Chondrocyte (in vitro differentiated cells): ENCODE measurements around the gene FAM20A. TPM values are rescaled to one million over a fixed set of nuclear protein-coding genes. Genes with fewer than 3 reads are reported as not detected.
A peak's percentile ranks its signal among the peaks of the same experiment; 100 is the strongest.
"Not testable (repeated sequence)": the region's sequence is repeated elsewhere in the genome, so short reads cannot be mapped to it uniquely, and the experiment has no call there.

Experiments used
- DNase-seq: peaks from one replicate; pipeline ENCODE4 v3.0.0; 2021; ENCODE audit warnings: mixed read lengths, low spot score
- H3K27ac Mint-ChIP-seq: one replicate; pipeline ENCODE4 v1.8.0; 2021; ENCODE audit warnings: mild to moderate bottlenecking, moderate library complexity, mixed read lengths; ENCODE audit not compliant: unreplicated experiment
- H3K27me3 Mint-ChIP-seq: 2 replicates; pipeline ENCODE4 v1.8.0; 2021; ENCODE audit warnings: low read depth, mixed read lengths
- H3K36me3 Mint-ChIP-seq: 2 replicates; pipeline ENCODE4 v1.8.0; 2021; ENCODE audit warnings: low read depth, mixed read lengths
- H3K4me1 Mint-ChIP-seq: 2 replicates; pipeline ENCODE4 v1.8.0; 2021; ENCODE audit warnings: low read depth, mild to moderate bottlenecking, mixed read lengths
- H3K4me3 Mint-ChIP-seq: one replicate; pipeline ENCODE4 v1.8.0; 2021; ENCODE audit warnings: mild to moderate bottlenecking, moderate library complexity, mixed read lengths; ENCODE audit not compliant: unreplicated experiment
- H3K9me3 Mint-ChIP-seq: 2 replicates; pipeline ENCODE4 v1.8.0; 2021; ENCODE audit warnings: low read depth, mixed read lengths
- CTCF ChIP-seq: fragments of 200-600 bp; sonication (generic); IDR thresholded peaks from 2 replicates; pipeline ENCODE4 v1.5.0; 2021; ENCODE audit warnings: antibody characterized with exemption, mild to moderate bottlenecking, moderate library complexity
- total RNA-seq: library from RNA; stranded (reverse); gene quantifications from 3 replicates; pipeline ENCODE4 v1.2.1, GENCODE V29; 2021

Gene FAM20A
- total RNA-seq, 1 donor from 2014 or later, result not detected

DNA sequence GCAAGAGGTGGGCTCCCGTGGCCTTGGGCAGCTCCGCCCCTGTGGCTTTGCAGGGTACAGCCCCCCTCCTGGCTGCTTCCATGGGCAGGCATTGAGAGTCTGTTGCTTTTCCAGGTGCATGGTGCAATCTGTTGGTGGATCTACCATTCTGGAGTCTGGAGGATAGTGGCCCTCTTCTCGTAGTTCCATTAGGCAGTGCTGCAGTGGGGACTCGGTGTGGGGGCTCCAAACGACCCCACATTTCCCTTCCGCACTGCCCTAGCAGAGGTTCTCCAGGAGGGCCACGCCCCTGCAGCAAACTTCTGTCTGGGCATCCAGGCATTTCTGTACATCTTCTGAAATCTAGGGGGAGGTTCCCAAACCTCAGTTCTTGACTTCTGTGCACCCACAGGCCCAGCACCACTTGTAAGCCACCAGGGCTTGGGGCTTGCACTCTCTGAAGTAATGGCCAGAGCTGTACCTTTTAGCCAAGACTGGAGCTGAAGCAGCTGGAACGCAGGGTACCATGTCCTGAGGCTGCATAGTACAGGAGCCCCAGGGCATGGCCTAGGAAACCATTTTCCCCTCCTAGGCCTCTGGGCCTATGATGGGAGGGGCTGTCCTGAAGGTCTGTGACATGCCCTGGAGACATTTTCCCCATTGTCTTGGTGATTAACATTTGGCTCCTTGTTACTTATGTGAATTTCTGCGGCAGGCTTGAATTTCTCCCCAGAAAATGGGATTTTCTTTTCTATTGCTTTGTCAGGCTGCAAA, 82.9 kb downstream of the FAM20A start:
- no peak for TF ChIP-seq CTCF
- Mint-ChIP-seq H3K27ac (no peak overlapping the region), H3K9me3 (no peaks in the 10 kb centered on the region), H3K4me1 (peaks cover 57% of the 10 kb centered on the region), H3K27me3 (no peaks in the 10 kb centered on the region), H3K36me3 (peaks cover 27% of the 10 kb centered on the region), H3K4me3 (no peak overlapping the region)
- no peak for DNase-seq

DNA sequence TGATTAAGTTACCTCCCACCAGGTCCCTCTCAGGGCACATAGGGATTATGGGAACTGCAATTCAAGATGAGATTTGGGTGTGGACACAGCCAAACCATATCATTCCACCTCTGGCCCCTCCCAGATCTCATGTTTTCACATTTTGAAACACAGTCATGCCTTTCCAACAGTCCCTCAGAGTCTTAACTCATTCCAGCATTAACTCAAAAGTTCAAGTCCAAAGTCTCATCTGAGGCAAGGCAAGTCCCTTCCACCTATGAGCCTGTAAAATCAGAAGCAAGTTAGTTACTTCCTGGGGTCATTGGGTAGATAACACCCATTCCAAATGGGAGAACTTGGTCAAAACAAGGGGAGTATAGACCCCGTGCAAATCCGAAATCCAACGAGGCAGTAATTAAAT, 83.6 kb downstream of the FAM20A start:
- not testable (repeated sequence) for H3K4me3 Mint-ChIP-seq, H3K27me3 Mint-ChIP-seq, H3K27ac Mint-ChIP-seq, DNase-seq, H3K9me3 Mint-ChIP-seq
- Mint-ChIP-seq H3K4me1 (peaks cover 57% of the 10 kb centered on the region), H3K36me3 (peaks cover 28% of the 10 kb centered on the region)

DNA sequence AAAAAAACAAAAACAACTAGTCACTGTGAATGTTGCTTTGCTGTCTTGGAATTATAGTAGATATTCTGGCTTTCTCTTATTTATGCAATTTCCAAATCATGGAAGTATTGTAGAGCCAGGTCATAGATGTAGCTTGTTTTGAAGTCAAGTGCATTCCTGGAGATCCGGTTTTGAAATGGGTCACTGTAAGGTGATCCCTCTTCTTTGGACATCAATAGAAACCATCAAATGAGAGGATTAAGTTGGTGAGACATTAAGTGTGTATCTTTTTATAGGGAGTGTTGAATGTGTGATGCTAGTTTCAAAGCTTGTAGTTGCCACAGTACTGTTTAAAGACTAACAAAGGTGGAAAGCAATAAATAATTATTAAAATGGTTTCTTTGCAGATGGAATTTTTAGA, 84.4 kb downstream of the FAM20A start:
- TF ChIP-seq CTCF, result no peak
- no peak overlapping the region for H3K27ac Mint-ChIP-seq
- no peaks in the 10 kb centered on the region for H3K27me3 Mint-ChIP-seq
- H3K4me3 Mint-ChIP-seq, result no peak overlapping the region
- DNase-seq, result no peak
- H3K36me3 Mint-ChIP-seq, result peaks cover 22% of the 10 kb centered on the region
- peaks cover 54% of the 10 kb centered on the region for H3K4me1 Mint-ChIP-seq
- H3K9me3 Mint-ChIP-seq, result no peaks in the 10 kb centered on the region

GRCh38 chr17:68514831-68515635, 86.1 kb downstream of the FAM20A start:
- Mint-ChIP-seq H3K27ac (peak overlapping the region; percentile 100), H3K4me3 (peak overlapping the region; percentile 98), H3K4me1 (peaks cover 59% of the 10 kb centered on the region), H3K27me3 (no peaks in the 10 kb centered on the region), H3K36me3 (peaks cover 22% of the 10 kb centered on the region), H3K9me3 (no peaks in the 10 kb centered on the region)
- peak; percentile 2 for TF ChIP-seq CTCF
- no peak for DNase-seq

DNA sequence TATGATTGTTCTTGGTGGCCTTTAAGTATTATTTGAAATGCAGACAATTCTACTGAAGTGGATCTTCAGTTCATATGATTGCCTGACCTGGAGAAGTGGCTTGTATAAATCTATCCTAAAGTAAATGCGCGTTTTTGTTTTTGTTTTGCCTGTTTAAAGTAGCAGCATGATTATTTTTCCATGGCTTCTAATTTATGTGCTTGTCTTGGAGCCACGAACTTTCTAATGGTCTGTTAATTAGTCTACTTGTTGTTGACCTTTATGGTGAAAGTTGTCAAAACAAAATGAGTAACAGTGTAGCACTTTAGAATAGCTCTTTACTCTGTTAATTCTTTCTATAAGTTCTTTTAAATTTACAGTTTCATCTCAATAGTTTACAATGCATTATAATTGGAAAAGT, 87.2 kb downstream of the FAM20A start:
- Mint-ChIP-seq H3K9me3 (no peaks in the 10 kb centered on the region), H3K4me3 (peak overlapping the region; percentile 98), H3K4me1 (peaks cover 53% of the 10 kb centered on the region), H3K27me3 (no peaks in the 10 kb centered on the region), H3K27ac (peak overlapping the region; percentile 100), H3K36me3 (peaks cover 19% of the 10 kb centered on the region)
- DNase-seq, result no peak
- no peak for TF ChIP-seq CTCF
